HG03439 (cell line): ENCODE results near the gene CELA1.

Experiments
- ATAC-seq: cut with Tn5 transposase; IDR thresholded peaks from one replicate; pipeline ENCODE4 v1.9.1; 2021; ENCODE audit warnings: mild to moderate bottlenecking, moderate library complexity; ENCODE audit not compliant: unreplicated experiment

The CELA1 gene

DNA sequence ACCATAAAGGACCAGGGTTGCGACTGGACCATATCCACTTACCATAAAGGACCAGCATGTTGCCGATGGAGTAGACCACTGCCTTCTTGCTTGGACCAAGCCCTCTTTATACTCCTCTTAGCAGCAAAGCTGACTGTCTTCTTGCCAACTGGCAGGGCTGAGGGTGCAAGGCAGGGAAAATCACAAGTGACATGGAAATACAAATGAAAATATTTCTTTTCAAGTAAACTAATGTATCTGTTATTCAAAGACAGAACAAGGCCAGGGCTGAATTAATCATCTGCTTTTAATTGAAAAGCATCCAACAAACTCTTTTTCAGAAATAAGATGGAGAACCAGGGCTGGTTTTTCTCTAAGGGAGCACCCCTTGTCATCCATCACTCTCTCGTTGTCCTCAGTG is at the start of gene CELA1:
Gene CELA1 (minus strand): TSS at position 99 of the 400 bp plus-strand sequence. CDS start 41 bp downstream, at position 58.
- ATAC-seq: no peak

DNA sequence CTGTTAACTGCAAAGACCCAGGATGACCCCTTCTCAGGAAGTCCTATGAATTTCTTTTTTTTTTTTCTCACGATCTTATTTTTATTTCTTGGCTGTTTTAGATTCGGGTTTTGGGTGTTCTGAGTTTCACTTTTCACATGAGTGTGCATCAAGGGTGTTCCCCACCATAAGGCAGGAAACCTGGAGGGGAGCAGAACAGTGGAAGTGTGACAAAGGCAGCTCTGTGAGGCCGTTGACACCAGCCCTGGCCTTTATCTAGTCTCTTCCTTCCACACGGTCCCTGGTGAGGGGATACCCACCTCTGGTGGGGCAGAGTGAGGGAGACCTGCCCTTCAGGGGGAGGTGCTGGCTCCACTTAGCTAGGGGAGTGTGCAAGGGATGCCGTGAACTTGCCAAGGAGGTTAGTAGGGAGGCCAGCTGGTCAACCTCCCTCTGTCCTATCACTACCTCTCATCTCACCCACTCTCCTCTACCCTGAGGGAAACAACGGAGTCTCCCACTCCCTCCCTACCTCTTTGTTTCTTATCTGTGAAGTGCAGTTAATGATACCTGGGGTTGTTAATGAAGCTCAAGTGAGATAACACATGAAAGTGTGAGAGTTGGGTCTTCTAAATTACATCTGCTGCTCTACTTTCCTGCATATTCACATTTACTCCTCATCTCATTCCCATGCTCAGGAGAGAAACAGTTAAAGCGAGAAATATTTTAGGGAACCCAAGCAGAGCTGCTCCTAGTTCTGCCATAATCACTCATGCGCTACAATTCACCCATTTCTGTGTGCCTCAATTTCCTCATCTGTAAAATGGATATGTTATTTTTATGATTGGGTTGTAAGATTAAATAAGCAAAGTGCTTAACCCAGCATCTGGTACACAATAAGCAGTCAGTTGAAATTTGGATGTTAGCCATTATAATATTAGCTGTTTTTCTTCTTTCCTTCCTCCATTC is 49.1 kb upstream of the CELA1 start:
- ATAC-seq: no peak

DNA sequence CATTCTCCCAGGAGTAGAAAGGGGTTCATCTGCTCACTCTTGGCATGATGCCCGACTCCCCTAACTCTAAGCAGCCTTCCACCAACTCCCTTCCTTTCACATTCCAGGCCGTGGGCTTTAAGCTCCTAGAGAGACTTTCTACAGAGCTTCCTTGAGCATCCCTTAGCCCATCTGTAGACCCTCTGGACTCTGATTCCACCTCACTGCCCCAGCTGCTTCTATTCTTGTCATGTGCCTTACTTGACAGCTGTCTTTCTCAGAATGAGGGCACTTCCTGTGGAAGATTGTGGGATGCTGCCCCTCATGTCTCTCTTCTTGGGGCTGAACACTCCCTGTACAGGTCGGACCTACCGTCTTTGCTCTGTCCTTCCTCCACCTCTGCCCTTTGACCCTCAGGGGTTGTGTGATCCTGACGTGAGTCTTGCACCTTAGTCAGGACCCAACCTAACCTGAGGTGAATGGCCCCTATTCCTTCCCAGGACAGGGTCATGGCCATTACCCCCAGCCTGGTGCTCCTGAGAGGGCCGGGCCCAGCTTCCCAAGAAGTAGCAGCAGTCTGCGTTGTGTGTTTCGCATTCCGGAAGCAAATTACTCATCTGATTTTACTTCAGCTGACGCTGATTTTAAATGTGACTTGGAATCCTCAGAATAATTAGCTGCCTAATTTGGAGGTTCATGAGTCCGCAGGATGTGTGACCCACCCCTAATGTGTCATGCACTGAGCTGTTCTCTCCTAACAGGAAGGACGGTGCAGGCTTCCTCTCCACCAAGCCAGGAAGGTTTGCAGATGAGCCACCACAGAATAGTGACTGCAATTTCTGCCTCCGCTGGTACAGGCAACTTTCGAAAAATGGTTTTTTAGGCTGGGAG is 47.4 kb upstream of the CELA1 start:
- no peak for ATAC-seq

DNA sequence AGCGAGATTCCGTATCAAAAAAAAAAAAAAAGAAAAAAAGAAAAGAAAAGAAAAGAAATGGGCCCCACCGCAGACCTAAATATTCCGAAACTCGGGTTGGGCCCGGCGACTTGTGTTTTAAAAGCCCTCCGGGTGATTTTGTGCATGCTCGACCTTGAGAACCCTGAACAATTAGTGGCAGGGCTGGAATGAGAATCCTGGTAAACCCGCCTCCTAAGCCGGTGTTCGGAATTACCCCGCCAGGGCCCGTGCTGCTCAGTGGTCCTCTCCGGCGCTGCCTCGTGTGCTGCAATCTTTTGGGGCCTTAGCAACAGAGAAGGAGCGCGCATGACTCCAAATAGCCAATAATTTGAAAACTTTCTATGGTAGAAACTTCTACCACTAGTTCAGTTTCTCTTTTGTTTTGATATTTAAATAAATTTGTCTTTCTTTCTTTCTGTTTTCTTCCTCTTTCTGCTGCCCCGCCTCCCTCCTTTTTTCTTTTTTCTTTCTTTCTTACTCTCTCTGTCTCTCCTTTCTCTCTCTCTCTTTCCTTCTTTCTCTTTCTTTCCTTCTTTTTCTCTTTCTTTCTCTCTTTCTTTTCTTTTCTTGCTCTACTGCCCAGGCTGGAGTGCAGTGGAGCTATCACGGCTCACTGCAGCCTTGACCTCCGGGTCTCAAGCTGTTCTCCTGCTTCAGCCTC is 46.2 kb upstream of the CELA1 start:
- ATAC-seq: no peak

DNA sequence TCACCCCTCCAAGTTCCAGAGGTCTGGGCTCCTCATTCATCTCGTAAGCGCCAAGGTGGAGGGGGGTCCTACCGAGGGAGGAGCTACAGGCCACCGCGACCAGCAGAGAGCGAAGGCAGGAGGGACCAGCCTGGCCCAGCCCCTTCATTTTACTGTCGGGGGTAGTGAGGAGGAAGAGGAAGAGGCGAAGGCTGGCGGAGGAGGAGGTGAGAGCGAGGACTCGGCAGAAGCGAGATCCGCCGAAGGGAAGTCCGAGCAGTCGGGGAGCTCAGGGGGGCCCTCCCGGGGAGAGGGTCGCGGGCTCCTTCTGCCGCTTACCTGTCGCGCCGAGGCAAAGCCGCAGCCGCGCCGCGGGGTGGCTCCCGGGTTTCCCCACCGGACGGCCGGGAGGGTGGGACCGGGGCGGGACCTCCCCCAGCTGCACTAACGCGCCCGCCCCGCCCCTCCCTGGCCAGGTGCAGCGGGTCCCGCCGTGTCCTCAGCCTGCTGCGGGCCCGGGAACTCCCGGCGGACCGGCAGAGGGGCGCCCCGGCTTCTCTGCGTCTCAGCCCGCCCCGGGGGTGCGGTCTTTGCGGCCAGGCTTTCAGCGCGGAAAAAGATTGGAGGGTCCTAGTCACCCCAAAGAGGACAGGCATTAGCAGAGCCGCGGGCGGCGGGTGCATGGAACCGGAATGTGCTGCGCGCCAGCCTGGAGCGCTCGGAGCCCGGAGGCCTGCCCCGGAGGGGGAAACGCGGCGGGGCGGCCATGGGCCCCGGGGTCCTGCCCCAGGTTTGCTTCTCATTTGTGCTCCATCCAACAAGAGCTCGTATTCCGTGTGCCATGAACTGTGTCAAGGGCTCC is 45.0 kb upstream of the CELA1 start, which contains the start of gene GALNT6:
Gene GALNT6 (minus strand): TSS at position 124 of the 841 bp plus-strand sequence. CDS start 11,625 bp downstream, outside the sequence.
- peak; percentile 55 for ATAC-seq

DNA sequence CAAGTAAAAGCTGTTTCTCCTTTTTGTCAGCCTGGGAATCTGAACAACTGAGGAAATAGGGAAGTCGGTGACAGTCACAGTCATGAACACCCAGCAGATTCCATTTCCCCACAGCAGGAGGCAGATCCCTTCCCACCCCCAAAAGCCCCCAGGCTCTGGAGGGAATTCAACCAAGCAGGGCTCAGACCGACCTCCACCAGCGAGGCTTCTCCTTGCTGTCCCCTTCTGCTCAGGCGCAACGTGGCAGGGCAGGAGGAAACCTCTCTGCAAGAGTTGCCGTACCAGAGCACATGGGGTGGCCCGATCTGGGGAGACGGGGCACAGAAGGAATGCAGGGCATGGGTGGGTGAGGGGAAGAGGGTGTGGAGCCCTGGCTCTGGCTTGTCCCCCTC is 44.4 kb upstream of the CELA1 start:
- no peak for ATAC-seq

DNA sequence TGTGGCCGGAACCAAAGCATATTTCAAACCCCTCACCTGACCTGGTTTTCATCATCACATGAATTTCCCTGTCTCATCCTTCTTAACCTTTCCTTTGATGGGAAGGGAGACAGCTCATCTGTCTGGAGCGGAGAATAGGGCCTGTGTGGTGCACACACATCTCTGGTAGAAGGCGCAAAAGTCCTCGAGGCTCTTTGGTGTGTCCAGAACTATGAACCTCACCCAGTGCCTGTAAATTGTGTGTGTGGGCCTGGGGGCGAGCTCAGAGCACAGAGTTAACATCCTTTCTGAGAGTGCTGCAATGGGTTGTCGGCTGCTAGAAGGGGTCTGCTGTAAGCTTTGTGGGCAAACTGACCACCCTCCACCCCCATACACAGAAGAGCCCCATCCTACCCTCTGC is 44.0 kb upstream of the CELA1 start:
- no peak for ATAC-seq

DNA sequence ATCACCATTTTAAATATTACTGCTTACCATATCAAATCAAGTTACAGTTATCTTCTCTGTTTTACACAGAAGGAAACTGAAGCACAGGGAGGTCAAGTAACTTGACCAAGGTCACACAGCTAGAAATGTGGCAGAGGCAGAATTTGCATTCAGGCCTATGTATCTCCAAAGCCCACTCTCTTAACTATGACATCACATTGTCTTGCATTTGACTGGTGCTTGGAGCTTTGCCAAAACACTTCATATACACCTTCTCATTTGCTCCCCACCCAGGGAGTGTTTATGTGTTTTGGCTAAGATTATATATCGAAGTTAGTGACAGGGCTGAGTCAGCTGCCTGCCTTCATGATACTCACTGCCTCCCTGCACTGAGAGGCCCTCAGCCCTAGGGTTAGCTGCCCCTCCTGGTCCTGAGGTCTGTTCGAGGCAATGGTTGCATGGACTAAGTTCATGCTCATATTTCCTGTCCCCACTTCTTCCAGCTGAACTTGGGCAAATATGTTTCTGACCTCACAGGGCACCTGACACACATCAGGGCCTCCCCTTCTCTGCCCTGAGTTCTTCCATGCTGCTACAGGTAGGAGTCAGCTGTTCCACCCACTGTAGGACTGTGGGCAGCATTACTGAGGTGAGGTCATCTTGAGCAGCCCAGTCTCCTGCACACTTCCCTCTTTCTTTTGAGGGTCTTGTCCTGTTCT is 43.0 kb upstream of the CELA1 start:
- no peak for ATAC-seq

DNA sequence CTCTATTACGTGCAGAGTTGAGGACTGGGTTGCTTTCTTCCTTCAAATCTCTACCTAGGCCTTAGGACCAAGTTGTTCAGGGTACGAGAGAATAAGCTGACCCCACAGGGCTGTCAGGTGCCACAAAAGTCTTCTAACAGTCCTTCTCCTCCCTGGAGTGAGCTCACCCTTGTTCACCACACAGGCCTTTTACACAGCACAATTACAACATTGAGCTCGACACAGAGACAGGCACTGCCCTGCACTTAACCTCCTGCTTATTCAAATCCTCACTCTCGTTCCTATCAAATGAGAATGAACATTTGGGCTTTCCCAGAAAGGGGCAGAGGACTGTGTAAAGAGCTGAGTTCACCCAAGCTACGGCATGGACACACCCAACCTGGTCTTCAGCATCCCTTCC is 42.4 kb upstream of the CELA1 start:
- no peak for ATAC-seq

DNA sequence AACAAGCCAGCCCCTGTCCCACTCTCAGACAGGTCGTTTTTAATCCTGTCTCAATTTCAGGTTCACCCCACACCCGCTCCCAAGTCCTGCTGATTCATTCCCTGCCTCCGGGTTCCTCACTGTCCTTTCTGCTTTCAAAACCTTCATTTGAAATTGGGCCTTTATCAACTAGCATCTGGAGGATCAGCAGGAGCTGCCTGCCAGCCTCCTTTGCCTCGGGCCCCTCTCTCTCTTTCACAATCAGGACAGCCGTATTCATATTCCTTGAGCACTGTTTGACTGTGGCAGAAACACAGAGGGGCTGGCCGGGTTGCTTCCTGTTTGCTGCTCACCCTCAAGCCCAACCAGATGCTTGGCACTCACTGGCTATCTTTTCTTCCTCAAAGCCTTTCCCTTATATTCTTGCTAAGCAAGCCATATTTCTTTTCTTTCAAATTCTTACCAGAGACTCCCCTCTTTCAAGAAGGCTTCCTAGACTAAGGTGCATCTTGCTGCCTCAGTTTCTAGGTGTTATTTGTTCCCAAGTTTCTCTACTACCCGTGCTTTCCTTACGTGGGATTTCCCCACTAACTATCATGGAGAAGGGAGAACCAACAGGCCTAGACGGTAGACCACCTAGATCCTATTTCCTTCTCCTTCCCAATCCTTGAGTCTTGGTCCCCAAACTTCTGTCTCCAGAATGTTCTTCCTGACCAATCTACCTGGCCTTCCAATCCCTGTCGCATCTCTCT is 41.8 kb upstream of the CELA1 start:
- no peak for ATAC-seq

DNA sequence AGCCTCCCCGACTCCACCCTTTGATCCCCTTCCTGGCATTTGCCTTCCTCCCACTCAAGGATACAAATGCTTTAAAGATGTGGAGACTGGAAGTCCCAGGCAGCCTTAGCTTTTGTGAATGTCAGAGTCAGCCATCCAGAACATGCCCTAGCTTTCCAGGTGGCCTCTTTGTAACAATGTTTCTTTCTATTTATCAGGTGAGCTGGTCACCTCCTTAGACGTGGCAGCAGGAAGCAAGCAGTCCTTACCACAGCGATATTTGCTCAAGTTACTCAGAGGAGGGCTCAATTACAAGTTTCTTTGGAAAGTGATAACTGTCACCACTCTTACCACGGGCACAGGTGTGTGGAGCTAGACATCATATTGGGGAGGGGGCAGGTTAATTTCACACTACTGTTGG is 39.9 kb upstream of the CELA1 start:
- no peak for ATAC-seq

DNA sequence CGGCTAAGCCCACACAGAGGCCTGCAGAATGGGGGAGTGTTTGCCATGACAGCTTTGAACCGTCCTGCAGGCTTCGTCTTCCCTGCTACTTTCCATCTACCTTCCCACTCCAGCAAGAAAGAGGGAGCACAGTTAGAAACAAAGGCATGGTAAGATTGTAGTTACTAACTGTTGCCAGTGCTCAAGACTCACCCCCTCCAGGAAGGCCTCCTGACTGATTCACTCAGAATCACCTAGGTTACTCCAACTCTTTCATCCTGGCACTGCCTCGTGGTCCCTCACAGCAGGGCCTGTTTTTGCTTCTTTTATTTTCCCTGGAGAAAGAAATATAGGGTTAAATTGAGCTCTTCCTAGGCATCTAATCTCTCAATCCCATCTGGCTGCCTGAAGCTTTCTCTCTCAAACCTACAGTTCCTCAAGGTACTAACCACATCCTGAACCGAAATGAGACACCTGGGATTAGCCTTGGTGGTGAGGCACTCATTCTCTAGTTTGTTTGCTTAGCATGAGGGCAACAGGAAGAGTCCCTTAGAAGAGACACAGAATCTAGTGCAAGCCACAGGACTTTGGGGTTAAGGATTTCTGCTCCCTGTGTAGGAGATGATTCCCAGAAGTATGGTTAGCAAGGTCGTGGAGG is 36.9 kb upstream of the CELA1 start:
- ATAC-seq: no peak

DNA sequence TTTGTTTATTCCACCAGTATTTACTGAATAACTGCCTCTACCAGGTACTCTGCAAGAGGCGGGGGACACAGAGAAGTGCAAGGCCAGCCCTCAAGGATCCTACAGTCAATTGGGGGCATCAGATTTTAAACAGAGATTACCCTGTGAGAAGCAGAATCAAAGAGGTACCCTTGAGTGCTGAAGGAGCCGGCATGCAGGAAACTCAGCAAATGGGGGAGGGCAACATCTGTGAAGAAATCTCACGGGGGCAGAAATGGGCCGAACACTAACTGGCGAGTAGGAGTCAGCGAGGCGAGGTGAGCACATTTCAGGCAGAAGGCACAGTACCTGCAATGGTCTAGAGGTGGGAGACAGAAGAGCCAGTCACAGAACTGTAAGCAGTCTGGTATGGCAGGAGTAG is 35.7 kb upstream of the CELA1 start:
- ATAC-seq: no peak

DNA sequence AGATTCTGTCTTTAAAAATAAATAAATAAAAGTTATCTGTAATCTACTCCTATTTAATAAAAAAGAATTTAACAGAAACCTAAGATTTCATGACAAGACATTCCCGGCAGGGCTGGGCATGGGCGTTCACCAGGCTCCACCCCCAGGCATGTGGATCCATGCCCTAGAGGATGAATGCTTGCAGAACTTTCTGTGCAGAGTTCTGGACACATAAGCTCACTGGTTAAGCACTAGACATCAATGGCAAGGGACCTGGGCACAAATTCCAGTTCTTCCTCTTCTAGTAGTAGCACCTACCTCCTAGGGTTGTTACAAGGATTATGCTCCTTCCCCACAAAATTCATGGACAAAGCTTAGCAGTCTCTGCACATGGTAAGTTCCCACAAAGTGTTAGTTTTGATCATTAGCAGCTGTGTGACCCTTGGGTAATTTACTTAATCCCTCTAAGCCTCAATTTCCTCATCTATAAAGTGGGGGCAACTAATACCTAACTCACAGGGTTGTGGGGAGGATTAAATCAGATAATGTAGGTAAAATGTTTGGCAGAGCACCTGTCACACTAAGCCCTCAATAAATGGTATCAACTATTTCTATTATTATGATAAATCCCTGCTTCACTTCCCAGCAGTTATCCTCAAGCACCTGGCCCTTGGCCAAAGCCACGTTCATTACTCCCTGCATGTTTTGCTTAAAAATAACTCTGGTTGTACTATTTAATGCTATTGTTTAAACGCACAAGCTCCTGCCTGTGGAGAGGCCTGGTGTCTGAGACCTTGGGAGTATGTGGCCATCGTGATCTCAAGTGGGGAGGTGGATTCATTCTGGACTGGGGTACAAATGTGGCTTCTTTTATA is 35.0 kb upstream of the CELA1 start:
- ATAC-seq: no peak

DNA sequence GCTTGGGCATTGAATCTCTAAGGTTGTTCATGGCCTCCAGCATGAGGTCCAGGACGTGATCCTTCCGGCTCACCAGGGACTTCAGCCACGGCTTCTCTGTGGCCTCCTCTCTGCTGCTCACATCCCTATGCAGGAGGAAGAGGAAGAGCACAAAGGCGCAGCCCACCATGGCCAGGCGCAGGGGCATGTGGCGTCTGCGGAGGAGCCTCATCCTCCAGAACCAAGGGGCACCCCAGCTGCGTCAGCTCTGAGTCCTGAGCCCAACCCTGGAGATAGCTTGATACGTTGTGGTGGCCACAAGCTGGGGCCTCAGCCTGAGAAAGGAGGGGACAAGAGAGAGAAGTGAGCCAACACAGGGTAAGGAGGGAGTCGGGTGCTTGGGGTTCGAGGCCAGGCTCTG is 33.1 kb upstream of the CELA1 start:
- ATAC-seq: no peak

DNA sequence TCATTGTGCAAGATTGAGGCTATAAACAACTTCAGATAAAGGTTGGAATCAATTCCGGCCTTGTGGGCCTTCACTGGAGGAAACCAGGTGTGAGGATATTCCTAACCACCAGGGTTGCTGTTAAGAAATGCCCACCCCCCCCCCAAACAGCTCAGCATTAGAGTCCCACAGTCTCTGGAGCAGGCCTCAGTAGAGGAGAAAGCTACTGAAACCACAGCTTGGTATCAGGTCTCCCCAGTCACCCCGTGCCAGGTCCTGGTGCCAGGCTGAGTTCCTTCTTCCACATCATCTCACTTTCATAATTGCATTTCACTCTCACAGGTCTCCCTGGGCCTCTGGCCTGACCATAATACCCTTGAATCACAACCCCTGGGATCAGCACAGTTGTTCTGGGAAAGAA is 32.3 kb upstream of the CELA1 start:
- ATAC-seq: no peak
